Tongue (tissue), 2 donors: ENCODE results near the gene POU2F3. TPM values are rescaled to one million over a fixed set of nuclear protein-coding genes. Genes with fewer than 3 reads are reported as not detected.

Experiments
- DNase-seq: peaks from one replicate; pipeline ENCODE4 v3.0.0-alpha.2; 2015
- total RNA-seq: library from RNA; depleted of rRNA; stranded (reverse); fragments of >200 nt; gene quantifications from one replicate; pipeline ENCODE4 v1.2.3, GENCODE V29; 2014

Gene POU2F3
- total RNA-seq, 1 donor from 2014 or later = 2.1 TPM

- no peak for DNase-seq
These were observed 13.2 kb upstream of the POU2F3 start for GRCh38 chr11:120226714-120227113.

GRCh38 chr11:120227228-120227852 is 12.6 kb upstream of the POU2F3 start:
- DNase-seq = no peak

DNA sequence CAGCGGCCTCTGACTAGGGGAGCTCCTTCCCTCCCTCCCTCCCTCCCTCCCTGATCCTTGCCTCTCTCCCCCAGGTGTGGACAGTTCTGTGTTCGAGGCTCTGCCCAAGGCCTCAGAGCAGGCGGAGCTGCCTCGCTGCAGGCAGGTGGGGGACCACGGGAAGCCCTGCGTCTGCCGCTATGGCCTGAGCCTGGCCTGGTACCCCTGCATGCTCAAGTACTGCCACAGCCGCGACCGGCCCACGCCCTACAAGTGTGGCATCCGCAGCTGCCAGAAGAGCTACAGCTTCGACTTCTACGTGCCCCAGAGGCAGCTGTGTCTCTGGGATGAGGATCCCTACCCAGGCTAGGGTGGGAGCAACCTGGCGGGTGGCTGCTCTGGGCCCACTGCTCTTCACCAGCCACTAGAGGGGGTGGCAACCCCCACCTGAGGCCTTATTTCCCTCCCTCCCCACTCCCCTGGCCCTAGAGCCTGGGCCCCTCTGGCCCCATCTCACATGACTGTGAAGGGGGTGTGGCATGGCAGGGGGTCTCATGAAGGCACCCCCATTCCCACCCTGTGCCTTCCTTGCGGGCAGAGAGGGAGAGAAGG is 11.1 kb upstream of the POU2F3 start:
- DNase-seq = no peak

DNA sequence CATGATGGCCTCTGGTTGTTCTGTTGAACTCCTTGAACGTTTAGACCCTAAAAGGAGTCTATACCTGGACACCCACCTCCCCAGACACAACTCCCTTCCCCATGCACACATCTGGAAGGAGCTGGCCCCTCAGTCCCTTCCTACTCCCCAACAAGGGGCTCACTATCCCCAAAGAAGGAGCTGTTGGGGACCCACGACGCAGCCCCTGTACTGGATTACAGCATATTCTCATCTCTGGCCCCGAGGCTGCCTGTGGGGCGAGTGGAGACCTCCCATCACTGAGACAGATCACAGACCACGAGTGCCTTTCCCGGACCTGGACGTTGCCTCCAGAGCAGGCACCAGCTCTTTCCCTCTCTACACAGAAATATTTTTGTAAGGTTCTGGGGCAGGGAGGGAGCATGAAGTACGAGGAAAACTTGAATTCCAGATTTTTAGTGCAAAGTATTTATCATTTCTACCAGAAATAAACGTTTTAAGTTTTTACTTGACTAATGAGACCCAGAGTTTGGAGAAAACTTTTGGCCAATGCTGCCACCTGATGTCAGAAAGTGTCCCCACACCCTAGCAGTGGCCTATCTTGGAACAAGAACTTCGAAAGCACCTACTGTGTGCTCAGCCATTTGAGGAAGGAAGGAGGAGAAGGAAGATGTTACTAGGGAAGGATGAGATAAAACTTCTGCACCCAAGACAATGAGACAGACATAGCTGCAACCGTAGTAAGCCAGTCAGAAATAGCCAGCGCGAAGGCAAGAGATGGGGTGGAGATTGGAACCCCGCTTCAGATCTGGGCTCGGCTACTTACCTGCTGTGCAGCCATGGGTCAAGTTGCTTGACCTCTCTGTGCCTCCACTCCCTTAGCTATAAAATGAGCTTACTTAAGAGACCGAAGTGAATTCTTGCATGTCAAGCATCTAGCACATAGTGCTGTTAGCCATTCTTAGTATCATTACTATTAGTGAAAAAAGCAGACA is 10.2 kb upstream of the POU2F3 start:
- DNase-seq = peak; percentile 60

GRCh38 chr11:120230433-120231071 is 9.4 kb upstream of the POU2F3 start:
- no peak for DNase-seq

DNA sequence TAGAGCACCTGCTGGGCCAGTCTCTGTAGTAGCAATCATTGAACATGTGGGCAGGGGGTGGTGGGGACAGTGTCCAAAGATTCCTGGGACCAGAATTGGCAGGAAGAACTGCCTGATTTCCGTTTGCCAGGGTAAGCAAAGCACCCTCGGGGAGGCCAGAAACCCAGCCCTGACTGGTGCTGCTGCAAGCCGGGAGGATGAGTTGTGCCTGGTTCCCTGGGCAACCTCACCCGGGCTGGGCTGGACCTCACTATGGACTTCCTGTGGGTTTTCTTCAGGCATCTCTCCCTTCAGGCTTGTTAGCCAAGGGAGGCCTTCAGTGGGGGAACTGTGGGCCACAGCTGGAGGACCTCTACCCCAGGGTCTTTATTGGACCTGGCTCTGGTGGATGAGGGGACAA is 8.0 kb upstream of the POU2F3 start:
- DNase-seq = no peak

DNA sequence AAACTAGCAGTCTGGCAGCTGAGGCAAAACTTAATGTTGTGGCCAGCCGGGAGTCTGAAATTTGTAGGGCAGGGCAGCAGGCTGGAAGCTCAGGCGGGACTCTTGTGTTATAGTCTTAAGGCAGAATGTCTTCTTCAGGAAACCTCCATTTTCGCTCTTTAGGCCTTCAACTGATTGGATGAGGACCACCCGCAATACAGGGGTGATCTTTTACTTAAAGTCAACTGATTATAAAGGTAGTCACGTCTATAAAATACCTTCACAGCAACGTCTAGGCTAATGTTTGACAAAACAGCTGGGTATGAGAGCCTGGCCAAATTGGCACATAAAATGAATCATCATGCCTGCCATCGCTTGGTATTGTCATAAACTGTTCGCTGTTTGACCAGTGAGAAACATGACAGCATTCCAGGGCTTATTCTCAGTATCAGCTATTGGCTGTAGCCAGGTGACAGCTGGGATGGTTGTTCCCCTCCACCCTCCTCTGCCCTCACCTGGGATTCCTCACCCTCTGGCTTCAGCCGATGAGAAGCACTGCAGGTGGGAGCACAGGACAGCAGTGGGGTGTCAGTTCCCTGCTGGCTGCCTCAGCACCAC is 6.6 kb upstream of the POU2F3 start:
- DNase-seq = no peak

DNA sequence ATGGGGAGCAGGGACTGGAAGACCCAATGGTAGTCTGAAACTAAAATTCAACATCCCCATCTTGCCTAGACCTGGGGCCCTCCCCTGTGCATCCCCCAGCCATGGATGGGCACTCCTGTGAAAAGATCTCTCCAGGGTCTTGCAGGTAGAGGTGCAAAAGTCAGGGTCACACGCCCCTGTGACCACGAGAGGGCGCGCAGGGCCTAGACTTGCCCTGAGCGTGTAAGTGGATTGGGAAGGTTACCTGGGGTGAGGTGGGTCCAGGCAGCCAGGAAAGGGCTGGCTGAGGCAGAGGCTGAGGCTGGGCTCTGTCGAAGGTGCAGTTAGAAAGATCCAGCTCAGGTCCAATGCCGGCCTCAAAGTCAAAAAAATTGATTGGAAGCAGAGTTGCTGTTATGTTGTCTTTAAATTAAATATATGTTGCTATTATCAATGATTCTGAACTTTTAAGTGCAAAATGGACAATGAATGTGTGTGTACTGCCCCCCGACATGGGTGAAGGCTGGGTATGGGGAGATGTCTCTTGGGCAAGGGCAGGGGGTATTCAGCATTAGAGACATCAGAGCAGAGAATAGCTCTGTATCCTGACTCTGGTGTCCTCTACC is 4.8 kb upstream of the POU2F3 start:
- DNase-seq = peak; percentile 78

GRCh38 chr11:120236169-120237107 is 3.5 kb upstream of the POU2F3 start:
- DNase-seq = peak; percentile 25

- DNase-seq = no peak
These were observed 846 bp upstream of the POU2F3 start for GRCh38 chr11:120238968-120239620.

GRCh38 chr11:120240866-120241265 is 926 bp downstream of the POU2F3 start:
- no peak for DNase-seq

DNA sequence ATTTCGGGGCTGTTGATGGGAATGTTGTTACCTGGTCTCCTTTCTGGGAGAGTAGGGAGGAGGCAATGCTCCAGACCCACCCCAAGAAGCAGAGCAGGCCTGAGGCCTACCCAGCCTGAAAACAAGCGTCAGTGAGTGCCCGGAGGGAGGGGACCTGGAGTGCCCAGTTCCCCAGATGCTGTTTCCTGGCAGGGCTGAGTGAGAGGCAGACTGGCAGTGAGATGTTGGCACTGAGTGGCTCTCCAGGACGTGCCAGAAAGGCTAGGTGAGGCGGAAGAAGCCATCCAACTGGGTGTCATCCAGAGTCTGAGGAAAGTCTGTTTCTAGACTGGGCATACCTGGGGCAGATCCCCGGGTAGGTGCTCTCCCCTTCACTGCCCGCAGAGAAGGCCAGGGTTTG is 1.3 kb downstream of the POU2F3 start:
- DNase-seq = no peak

- no peak for DNase-seq
These were observed 3.3 kb downstream of the POU2F3 start for GRCh38 chr11:120243221-120243620.

GRCh38 chr11:120244476-120245365 is 4.8 kb downstream of the POU2F3 start:
- DNase-seq = no peak

DNA sequence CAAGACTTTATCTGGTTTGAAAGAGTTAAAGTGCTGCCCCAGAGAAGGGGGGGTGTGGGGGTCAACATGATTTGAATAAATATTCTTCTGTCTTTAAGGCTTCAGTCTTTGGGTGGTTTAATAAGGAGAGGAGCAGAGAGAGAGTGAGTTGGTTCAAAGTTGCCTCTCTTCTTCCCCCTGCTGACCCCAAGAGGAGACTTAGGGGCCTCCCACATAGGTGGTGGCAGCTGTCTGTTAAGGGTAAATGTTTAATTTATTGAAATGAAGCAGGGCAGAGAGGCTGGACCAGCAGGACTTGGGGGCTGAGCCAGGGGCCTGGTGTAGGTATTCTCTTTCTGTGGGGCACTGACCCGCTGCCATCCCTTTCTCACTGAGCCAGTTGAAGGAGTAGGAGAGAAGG is 5.5 kb downstream of the POU2F3 start:
- DNase-seq = no peak

DNA sequence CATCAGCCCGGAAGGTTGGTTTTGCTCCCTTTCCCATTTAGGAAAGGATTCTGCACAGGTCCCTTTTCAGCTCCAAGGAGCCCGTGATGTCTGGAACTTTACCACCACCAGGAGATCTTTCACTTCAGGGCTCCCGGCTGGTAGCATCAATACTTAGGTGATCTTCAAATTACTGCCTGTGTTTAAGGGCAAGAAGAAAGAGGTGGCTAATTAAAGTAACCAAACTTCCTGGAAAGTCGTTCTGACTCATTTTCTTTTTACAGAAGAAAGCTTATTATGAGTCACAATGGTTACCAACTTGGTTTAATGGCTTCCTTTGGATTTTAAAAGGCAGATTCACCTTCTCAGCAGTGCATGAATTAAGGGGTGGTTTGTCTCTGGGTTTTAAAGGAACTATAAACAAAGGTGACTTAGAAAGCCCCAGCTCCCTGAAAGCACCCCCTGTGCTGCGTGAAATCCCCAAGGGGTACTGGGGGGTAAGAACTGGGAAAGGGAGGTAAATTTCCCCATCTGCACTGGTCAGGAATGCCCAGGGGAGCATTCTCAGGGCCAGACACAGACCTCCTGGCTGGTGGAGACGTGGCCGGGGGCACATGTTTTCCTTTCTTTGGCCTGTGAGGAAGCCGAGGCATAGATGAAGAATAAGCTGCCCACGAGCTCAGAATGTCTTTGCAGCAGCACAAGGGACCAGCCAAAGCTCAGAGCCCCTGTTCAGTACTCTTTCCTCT is 8.8 kb downstream of the POU2F3 start:
- no peak for DNase-seq

GRCh38 chr11:120249279-120250262 is 9.6 kb downstream of the POU2F3 start:
- no peak for DNase-seq
